22Rv1 (cell line): ENCODE data around the gene BCKDK.

ENCODE experiments used
- ZFX ChIP-seq: fragments of 450-650 bp; IDR thresholded peaks from 2 replicates; pipeline ENCODE4 v1.6.1; 2017; ENCODE audit warnings: antibody characterized with exemption, borderline replicate concordance
- TF ChIP-seq, protein P1 (sequence below): fragments of 450-650 bp; IDR thresholded peaks from 2 replicates; pipeline ENCODE4 v1.5.1; 2017; ENCODE audit warnings: mild to moderate bottlenecking

DNA sequence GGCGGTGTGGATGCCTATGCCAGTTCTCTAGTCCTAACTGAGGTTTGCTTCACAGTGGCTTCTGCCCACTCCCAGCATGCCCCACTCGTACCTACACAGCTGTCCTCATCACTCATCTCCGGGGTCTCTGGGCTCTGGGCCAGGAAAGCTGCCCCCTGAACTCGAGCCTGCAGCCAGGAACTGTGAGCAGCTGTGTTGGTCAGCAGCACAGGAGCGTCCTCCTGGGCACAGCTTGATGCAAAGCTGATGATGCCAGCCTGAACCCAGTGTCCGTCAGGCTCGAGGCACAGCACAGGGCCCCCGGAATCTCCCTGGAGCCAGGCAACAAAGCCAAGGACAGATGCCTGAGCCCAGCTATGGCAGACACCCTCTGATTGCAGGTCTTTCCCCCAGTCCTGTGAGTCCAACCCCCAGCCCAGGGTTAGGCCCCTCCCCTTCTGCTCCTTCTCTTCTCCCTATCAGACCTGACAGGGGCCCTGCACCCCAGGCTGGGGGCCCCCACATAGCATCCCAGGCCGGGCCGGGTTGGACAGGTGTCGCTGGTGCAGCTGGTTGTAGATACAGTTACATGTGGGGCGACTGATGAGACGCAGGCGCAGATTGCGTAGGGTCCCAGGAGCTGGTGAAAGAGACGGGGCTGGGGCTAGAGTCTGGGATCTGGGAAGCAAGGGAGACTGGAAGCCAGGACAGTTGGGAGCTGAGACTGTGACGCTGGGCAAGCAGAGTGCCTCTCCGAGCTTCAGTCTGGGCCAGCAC, 22.1 kb upstream of the BCKDK start:
- TF ChIP-seq, protein P1, sequence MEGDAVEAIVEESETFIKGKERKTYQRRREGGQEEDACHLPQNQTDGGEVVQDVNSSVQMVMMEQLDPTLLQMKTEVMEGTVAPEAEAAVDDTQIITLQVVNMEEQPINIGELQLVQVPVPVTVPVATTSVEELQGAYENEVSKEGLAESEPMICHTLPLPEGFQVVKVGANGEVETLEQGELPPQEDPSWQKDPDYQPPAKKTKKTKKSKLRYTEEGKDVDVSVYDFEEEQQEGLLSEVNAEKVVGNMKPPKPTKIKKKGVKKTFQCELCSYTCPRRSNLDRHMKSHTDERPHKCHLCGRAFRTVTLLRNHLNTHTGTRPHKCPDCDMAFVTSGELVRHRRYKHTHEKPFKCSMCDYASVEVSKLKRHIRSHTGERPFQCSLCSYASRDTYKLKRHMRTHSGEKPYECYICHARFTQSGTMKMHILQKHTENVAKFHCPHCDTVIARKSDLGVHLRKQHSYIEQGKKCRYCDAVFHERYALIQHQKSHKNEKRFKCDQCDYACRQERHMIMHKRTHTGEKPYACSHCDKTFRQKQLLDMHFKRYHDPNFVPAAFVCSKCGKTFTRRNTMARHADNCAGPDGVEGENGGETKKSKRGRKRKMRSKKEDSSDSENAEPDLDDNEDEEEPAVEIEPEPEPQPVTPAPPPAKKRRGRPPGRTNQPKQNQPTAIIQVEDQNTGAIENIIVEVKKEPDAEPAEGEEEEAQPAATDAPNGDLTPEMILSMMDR: no peak
- TF ChIP-seq ZFX: no peak
